SHP77 (cell line): ENCODE measurements around the gene TTBK1.
"Not testable (repeated sequence)": the region's sequence is repeated elsewhere in the genome, so short reads cannot be mapped to it uniquely, and the experiment has no call there.

Experiments
- DNase-seq, 2 experiments: peaks; one replicate each; lab custom pipeline; 2025; lab: John Stamatoyannopoulos, UW

Gene TTBK1

GRCh38 chr6:43287717-43288679, 44.7 kb downstream of the TTBK1 start:
- no peak for DNase-seq

DNA sequence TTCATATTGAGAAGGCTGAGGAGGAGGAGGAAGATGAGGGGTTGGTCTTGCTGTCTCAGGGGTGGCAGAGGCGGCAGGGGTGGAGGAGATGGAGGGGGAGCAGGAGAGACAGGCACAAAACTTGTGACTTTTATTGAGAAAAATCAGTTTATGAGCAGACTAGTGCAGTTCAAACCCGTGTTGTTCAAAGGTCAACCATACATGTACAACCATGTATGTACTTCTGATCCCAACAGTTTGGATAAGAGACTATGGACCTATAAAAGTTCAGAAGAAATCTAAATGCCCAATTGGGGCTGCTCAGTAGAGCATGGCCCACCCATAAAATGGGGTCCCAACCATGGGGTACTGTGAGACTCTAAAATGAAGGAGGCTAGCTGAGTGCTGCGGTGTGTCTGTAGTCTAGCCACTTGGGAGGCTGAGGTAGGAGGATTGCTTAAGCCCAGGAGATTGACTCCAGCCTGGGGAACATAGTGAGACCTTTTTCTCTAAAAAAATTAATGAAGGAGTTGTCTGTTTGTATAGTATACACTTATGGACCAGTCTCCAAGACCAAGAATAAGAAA, 47.1 kb downstream of the TTBK1 start:
- DNase-seq = no peak

GRCh38 chr6:43290905-43291355, 47.6 kb downstream of the TTBK1 start:
- DNase-seq = no peak

DNA sequence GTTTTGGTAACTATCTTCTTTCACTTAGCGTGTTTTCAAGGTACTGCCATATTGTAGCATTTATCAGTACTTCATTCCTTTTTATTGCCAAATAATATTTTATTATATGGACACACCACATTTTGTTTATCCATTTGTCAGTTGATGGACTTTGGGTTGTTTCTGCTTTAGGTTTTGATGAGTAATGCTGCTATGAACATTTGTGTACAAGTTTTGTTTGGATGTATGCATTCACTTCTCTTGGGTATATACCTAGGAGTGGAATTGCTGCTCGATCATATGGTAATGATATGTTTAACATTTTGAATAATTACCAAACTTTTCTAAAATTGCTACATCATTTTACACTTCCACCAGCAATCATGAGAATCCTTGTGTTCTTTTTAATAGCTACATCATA, 48.4 kb downstream of the TTBK1 start:
- DNase-seq = no peak

DNA sequence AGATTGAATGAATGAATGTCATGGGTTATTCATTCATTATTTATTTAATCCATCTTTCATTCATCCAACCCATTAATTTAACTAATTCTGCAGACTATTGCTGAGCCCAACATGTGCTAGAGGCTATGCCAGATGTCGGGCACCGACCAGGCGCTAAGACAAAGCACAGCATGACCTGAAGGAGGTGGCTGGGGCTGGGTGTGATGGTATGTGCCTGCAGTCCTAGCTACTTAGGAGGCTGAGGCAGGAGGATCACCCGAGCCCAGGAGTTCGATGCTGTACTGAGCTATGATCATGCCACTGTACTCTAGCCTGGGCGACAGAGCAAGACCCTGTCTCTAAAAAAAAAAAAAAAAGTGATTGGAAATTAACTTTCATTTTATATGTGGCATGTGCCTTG, 49.1 kb downstream of the TTBK1 start:
- DNase-seq = no peak

DNA sequence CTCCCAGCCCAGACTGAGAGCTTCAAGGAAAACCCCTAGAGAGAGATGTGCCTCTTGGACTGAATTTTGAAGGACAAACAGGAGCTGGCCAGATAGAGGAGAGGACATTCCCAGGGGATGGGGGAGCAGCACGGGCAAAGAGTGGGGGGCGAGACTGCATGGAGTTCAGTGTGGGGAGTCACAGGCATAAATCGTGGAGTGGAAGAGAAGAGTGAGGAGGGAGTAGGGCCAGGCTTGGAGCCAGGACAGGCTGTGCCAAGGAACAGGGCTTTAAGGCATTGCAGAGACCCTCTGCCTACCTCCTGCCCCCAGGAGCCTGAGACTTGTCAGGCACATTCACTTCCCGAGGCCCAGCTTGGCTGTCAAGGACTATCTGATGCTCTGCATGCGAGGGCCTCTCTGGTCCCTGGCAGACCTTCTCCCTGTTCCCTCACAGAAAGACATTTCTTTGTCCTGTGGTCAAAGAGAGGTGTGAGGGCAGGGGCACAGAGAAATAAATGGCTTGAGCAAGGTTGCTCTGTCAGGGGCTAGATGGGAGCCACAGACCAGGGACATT, 49.6 kb downstream of the TTBK1 start:
- DNase-seq = no peak

GRCh38 chr6:43293698-43294097, 50.4 kb downstream of the TTBK1 start:
- no peak for DNase-seq

DNA sequence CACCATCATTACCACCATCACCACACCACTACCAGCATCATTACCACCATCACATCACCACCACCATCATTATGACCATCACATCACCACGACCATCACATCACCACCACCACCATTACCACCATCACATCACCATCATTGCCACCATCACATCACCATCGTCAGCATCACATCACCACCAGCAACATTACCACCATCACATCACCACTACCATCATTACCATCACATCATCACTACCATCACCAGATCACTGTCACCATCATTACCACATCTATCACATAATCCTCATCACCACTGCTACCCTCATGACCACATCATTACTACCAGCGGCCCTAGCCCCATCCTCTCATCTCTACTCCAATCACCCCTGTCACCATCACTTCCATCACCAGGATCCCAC, 51.3 kb downstream of the TTBK1 start:
- no peak for DNase-seq

DNA sequence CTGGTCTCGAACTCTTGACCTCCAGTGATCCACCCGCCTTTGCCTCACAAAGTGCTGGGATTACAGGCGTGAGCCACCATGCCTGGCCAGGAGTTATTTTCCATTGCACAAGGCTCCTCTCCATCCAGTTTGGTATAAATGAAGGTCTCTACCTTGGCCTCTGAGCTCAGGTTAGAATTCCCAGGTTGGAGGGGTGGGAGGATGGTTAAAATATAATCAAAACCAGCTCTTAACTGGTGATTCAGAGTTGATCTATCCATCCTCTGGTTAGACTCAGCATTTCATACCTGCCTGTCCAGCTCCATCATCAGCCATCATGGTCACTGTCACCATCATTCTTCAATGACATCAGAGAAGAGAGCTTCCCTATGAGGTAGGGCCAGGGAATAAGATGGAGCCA, 52.2 kb downstream of the TTBK1 start:
- DNase-seq = no peak

GRCh38 chr6:43296780-43297497, 53.7 kb downstream of the TTBK1 start:
- no peak for DNase-seq

GRCh38 chr6:43297644-43298564, 54.6 kb downstream of the TTBK1 start, which contains the start of gene SLC22A7:
SLC22A7 (plus strand) TSS chr6:43298260; CDS start chr6:43298359, 99 bp downstream.
- DNase-seq = no peak

- no peak for DNase-seq
These were observed 55.5 kb downstream of the TTBK1 start for GRCh38 chr6:43298565-43299337.

- DNase-seq = no peak
These were observed 56.3 kb downstream of the TTBK1 start for GRCh38 chr6:43299338-43300293.

GRCh38 chr6:43301081-43301870, 58.0 kb downstream of the TTBK1 start:
- DNase-seq = no peak

DNA sequence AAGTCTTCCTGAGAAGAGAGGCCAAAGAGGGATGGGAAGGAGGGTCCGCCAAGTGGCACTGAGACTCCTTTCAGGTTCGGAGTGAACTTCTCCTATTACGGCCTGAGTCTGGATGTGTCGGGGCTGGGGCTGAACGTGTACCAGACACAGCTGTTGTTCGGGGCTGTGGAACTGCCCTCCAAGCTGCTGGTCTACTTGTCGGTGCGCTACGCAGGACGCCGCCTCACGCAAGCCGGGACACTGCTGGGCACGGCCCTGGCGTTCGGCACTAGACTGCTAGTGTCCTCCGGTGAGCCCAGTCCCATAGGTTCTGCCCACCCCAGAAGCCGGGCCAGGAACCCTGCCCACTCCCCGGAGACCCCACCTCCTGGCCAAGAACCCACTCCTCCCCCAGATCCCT, 58.8 kb downstream of the TTBK1 start:
- DNase-seq = no peak

DNA sequence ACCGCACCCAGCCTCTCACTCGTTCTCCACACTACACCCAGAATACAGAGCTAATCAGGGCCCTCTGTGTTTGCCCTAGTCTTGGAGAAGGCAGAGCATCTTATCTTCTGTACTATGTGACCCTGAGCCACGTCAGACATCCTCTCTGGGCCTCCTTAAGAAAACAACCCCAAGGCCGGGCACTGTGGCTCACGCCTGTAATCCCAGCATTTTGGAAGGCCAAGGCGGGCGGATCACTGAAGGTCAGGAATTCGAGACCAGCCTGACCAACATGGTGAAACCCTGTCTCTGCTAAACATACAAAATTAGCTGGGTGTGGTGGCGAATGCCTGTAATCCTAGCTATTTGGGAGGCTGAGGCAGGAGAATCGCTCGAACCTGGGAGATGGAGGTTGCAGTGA, 59.7 kb downstream of the TTBK1 start:
- not testable (repeated sequence) for DNase-seq

- no peak for DNase-seq
These were observed 60.6 kb downstream of the TTBK1 start for GRCh38 chr6:43303751-43304331.

- no peak for DNase-seq
These were observed 61.1 kb downstream of the TTBK1 start for GRCh38 chr6:43304361-43304760.
